ENCODE results near the gene RAB33B. TPM values are rescaled to one million over a fixed set of nuclear protein-coding genes. Genes with fewer than 3 reads are reported as not detected.

RAB33B gene
- total RNA-seq, 6 experiments from 2014 or later = 3.7 to 5.6 (median 4.8) TPM

GRCh38 chr4:139472852-139473251 is 18.9 kb downstream of the RAB33B start:
- H3K4me3 Mint-ChIP-seq = no peak overlapping the region
- no peak for DNase-seq
- no peaks in the 10 kb centered on the region; the same call in 1 of the 2 replicates for H3K27me3 Mint-ChIP-seq (ENCODE audit: insufficient read depth)
- no peak overlapping the region for H3K27ac Mint-ChIP-seq
- peaks cover 12% of the 10 kb centered on the region for H3K4me1 Mint-ChIP-seq (ENCODE audit: low read depth)
- TF ChIP-seq, protein P1, sequence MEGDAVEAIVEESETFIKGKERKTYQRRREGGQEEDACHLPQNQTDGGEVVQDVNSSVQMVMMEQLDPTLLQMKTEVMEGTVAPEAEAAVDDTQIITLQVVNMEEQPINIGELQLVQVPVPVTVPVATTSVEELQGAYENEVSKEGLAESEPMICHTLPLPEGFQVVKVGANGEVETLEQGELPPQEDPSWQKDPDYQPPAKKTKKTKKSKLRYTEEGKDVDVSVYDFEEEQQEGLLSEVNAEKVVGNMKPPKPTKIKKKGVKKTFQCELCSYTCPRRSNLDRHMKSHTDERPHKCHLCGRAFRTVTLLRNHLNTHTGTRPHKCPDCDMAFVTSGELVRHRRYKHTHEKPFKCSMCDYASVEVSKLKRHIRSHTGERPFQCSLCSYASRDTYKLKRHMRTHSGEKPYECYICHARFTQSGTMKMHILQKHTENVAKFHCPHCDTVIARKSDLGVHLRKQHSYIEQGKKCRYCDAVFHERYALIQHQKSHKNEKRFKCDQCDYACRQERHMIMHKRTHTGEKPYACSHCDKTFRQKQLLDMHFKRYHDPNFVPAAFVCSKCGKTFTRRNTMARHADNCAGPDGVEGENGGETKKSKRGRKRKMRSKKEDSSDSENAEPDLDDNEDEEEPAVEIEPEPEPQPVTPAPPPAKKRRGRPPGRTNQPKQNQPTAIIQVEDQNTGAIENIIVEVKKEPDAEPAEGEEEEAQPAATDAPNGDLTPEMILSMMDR (IDR thresholded peaks at IDR 0.05) = no peak
- H3K9me3 Mint-ChIP-seq = peaks cover 31% of the 10 kb centered on the region
- peaks cover 41% of the 10 kb centered on the region for H3K36me3 Mint-ChIP-seq (ENCODE audit: low read depth)

GRCh38 chr4:139476363-139476762 is 22.4 kb downstream of the RAB33B start:
- H3K27ac Mint-ChIP-seq = no peak overlapping the region
- TF ChIP-seq, protein P1 (IDR thresholded peaks at IDR 0.05) = no peak
- peaks cover 7% of the 10 kb centered on the region for H3K9me3 Mint-ChIP-seq
- no peak overlapping the region for H3K4me3 Mint-ChIP-seq
- H3K36me3 Mint-ChIP-seq (ENCODE audit: low read depth) = peaks cover 19% of the 10 kb centered on the region
- H3K27me3 Mint-ChIP-seq (ENCODE audit: insufficient read depth) = no peaks in the 10 kb centered on the region; the same call in 1 of the 2 replicates
- no peak for DNase-seq
- no peaks in the 10 kb centered on the region; the same call in 1 of the 2 replicates for H3K4me1 Mint-ChIP-seq (ENCODE audit: low read depth)

DNA sequence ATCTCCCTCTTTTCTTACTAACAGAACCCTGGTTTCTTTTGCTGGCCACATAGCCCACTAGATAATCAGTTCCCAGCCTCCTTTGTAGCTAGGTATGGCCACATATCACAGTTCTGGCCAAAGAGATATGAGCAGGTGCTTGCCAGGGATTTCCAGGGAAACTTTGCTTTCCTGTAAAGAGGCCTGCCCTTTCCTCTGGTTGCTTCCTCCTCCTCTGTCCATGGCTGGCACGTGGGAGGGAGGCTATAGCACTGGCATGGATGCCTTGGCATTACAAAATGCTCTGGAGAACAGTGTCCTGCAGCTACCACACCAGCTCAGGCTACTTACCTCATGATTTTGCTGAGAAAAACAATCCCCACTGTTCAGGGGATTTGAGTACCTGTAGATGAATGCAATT is 27.5 kb downstream of the RAB33B start:
- Mint-ChIP-seq H3K27me3 (ENCODE audit: insufficient read depth) (no peaks in the 10 kb centered on the region; the same call in 1 of the 2 replicates), H3K4me1 (ENCODE audit: low read depth) (peaks cover under 1% of the 10 kb centered on the region; the same call in 1 of the 2 replicates), H3K9me3 (no peaks in the 10 kb centered on the region), H3K36me3 (ENCODE audit: low read depth) (no peaks in the 10 kb centered on the region; the same call in 1 of the 2 replicates), H3K27ac (no peak overlapping the region), H3K4me3 (no peak overlapping the region)
- DNase-seq = no peak
- TF ChIP-seq, protein P1 (IDR thresholded peaks at IDR 0.05) = no peak

DNA sequence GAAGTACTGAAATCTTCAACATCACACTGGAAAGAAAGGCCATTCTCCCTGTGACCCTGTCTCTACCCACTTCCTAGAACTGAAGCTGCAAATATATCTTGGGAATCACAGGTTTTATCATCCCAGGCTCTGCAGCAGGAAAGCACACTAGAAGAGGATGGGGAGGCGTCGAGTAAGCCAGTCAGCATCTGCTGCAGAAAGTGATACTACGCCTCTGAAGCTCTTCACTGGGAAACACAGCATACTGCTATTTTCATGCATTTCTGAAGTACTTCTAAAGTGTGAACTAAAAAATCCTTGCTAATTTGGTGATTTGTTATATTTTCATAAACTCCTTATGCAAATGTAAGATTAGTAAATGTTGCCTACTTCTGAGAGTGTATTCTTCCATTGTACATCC is 29.1 kb downstream of the RAB33B start:
- Mint-ChIP-seq H3K9me3 (no peaks in the 10 kb centered on the region), H3K27me3 (ENCODE audit: insufficient read depth) (no peaks in the 10 kb centered on the region; the same call in 1 of the 2 replicates), H3K36me3 (ENCODE audit: low read depth) (no peaks in the 10 kb centered on the region), H3K4me3 (no peak overlapping the region), H3K27ac (no peak overlapping the region), H3K4me1 (ENCODE audit: low read depth) (peaks cover 15% of the 10 kb centered on the region)
- TF ChIP-seq, protein P1 (IDR thresholded peaks at IDR 0.05) = no peak
- no peak for DNase-seq

- H3K27me3 Mint-ChIP-seq (ENCODE audit: insufficient read depth) = no peaks in the 10 kb centered on the region; the same call in 1 of the 2 replicates
- no peak overlapping the region for H3K4me3 Mint-ChIP-seq
- H3K4me1 Mint-ChIP-seq (ENCODE audit: low read depth) = peaks cover 19% of the 10 kb centered on the region
- no peak overlapping the region for H3K27ac Mint-ChIP-seq
- DNase-seq = no peak
- H3K9me3 Mint-ChIP-seq = no peaks in the 10 kb centered on the region
- TF ChIP-seq, protein P1 (IDR thresholded peaks at IDR 0.05) = no peak
- no peaks in the 10 kb centered on the region for H3K36me3 Mint-ChIP-seq (ENCODE audit: low read depth)
Observed at GRCh38 chr4:139484783-139485311, 30.9 kb downstream of the RAB33B start.
